Vagina (tissue), 2 donors: Measurements from ENCODE around the gene KRTAP20-4.

ENCODE experiments used
- CTCF ChIP-seq, 3 experiments: fragments of 450-650 bp in 2 of 3; fragments of 200-600 bp in 1 of 3; sonication (generic) in 1 of 3; IDR thresholded peaks; one replicate each; pipeline ENCODE4 v1.5.1; 2017 to 2019; ENCODE audit warnings: antibody characterized with exemption in 3 of 3, mild to moderate bottlenecking in 2 of 3, moderate library complexity in 2 of 3
- POLR2A ChIP-seq, 2 donors: fragments of 450-650 bp; IDR thresholded peaks; one replicate each; pipeline ENCODE4 v1.6.1; 2017; ENCODE audit warnings: antibody characterized with exemption in 2 of 2, mild to moderate bottlenecking in 2 of 2, moderate library complexity in 2 of 2
- POLR2AphosphoS5 ChIP-seq, 2 donors: sonication (generic); formaldehyde crosslinking; IDR thresholded peaks; one replicate each; pipeline ENCODE4 v1.9.0; 2017; ENCODE audit warnings: antibody characterized with exemption in 2 of 2, mild to moderate bottlenecking in 2 of 2, low read depth in 1 of 2; ENCODE audit not compliant: insufficient read depth in 1 of 2

- TF ChIP-seq POLR2AphosphoS5 (IDR thresholded peaks at IDR 0.05; ENCODE audit: insufficient read depth in 1 of 2, low read depth in 1 of 2) (no peak), CTCF (IDR thresholded peaks at IDR 0.05) (no peak), POLR2A (IDR thresholded peaks at IDR 0.05) (no peak)
These were observed 32.5 kb downstream of the KRTAP20-4 start for GRCh38 chr21:30652891-30653290.
